Activated CD8-positive, alpha-beta memory T cell treated with anti-CD3 and anti-CD28 coated beads for 36 hours (primary cell): ENCODE results near the gene EEF1AKMT3. TPM values are rescaled to one million over a fixed set of nuclear protein-coding genes. Genes with fewer than 3 reads are reported as not detected.

Experiments used
- CTCF ChIA-PET: fragments of 350-600 bp; sonication (Branson Sonifier 250); formaldehyde crosslinking; loops from one replicate; lab custom pipeline; 2021; ENCODE audit warnings: antibody characterized with exemption; lab: Charles Lee
- POLR2A ChIA-PET: fragments of 350-600 bp; sonication (Branson Sonifier 250); formaldehyde crosslinking; loops from one replicate; lab custom pipeline; 2021; ENCODE audit warnings: antibody characterized with exemption; lab: Charles Lee
- total RNA-seq, 2 experiments: library from RNA; stranded (reverse); gene quantifications; one replicate each; pipeline ENCODE4 v1.2.3, GENCODE V29; 2021

Gene EEF1AKMT3
- total RNA-seq, 2 experiments from 2014 or later = 4.2 to 5.0 TPM

- ChIA-PET POLR2A (no interaction called here), CTCF (interaction anchor here (1.0 to 1.3 kb wide), 2 partner anchors 11 to 38 kb away, joined by 3 to 5 read pairs; partner anchors contain the start of gene TSFM)
Observed at GRCh38 chr12:57793920-57794319, 21.5 kb downstream of the EEF1AKMT3 start.

- ChIA-PET POLR2A (no interaction called here), CTCF (no interaction called here)
Observed at GRCh38 chr12:57795354-57795753, 22.9 kb downstream of the EEF1AKMT3 start.

GRCh38 chr12:57796996-57797395 lies 24.6 kb downstream of the EEF1AKMT3 start:
- ChIA-PET CTCF (no interaction called here), POLR2A (no interaction called here)

- POLR2A ChIA-PET = no interaction called here
Observed at GRCh38 chr12:57797933-57798332, 25.5 kb downstream of the EEF1AKMT3 start.

GRCh38 chr12:57800965-57801364 lies 28.6 kb downstream of the EEF1AKMT3 start:
- POLR2A ChIA-PET = no interaction called here

More at GRCh38 chr12:57797933-57798332, 25.5 kb downstream of the EEF1AKMT3 start:
- CTCF ChIA-PET = no interaction called here

GRCh38 chr12:57802607-57803006 lies 30.2 kb downstream of the EEF1AKMT3 start:
- POLR2A ChIA-PET = no interaction called here
- CTCF ChIA-PET = interaction anchor here (0.8 to 2.1 kb wide), 4 partner anchors 17 to 112 kb away, joined by 3 to 12 read pairs (median 3); no protein-coding TSS in a partner anchor

More at GRCh38 chr12:57800965-57801364, 28.6 kb downstream of the EEF1AKMT3 start:
- CTCF ChIA-PET = interaction anchor here (1.2 to 1.3 kb wide), 2 partner anchors 16 to 103 kb away, joined by 3 read pairs; no protein-coding TSS in a partner anchor

GRCh38 chr12:57803319-57803893 lies 31.0 kb downstream of the EEF1AKMT3 start:
- CTCF ChIA-PET = interaction anchor here (0.8 to 2.1 kb wide), 5 partner anchors 17 to 111 kb away, joined by 3 to 12 read pairs (median 3); no protein-coding TSS in a partner anchor
- POLR2A ChIA-PET = interaction anchor here (0.6 kb wide), 1 partner anchor 102 kb away, joined by 4 read pairs; no protein-coding TSS in a partner anchor

GRCh38 chr12:57806677-57807076 lies 34.3 kb downstream of the EEF1AKMT3 start:
- ChIA-PET CTCF (interaction anchor here (1.3 kb wide), 1 partner anchor 98 kb away, joined by 3 read pairs; no protein-coding TSS in a partner anchor), POLR2A (no interaction called here)

- CTCF ChIA-PET = interaction anchor here (1.3 kb wide), 1 partner anchor 98 kb away, joined by 3 read pairs; no protein-coding TSS in a partner anchor
- POLR2A ChIA-PET = interaction anchor here (0.6 kb wide), 1 partner anchor 31 kb away, joined by 3 read pairs; no protein-coding TSS in a partner anchor
Observed at GRCh38 chr12:57807285-57807684, 34.9 kb downstream of the EEF1AKMT3 start.

GRCh38 chr12:57808351-57808750 lies 35.9 kb downstream of the EEF1AKMT3 start:
- ChIA-PET POLR2A (no interaction called here), CTCF (interaction anchor here (0.5 kb wide), 1 partner anchor 50 kb away, joined by 3 read pairs; no protein-coding TSS in a partner anchor)

- ChIA-PET POLR2A (no interaction called here), CTCF (interaction anchor here (1.0 kb wide), 1 partner anchor 96 kb away, joined by 3 read pairs; no protein-coding TSS in a partner anchor)
Observed at GRCh38 chr12:57809425-57809824, 37.0 kb downstream of the EEF1AKMT3 start.

GRCh38 chr12:57810450-57810849 lies 38.0 kb downstream of the EEF1AKMT3 start:
- POLR2A ChIA-PET = no interaction called here
- CTCF ChIA-PET = interaction anchor here (0.8 to 1.0 kb wide), 2 partner anchors 22 to 95 kb away, joined by 3 read pairs; no protein-coding TSS in a partner anchor

GRCh38 chr12:57811028-57811755 lies 38.8 kb downstream of the EEF1AKMT3 start:
- ChIA-PET POLR2A (no interaction called here), CTCF (no interaction called here)

- ChIA-PET POLR2A (interaction anchor here (0.5 kb wide), 1 partner anchor 1130 kb away, joined by 5 read pairs; no protein-coding TSS in a partner anchor), CTCF (interaction anchor here (0.6 to 1.1 kb wide), 2 partner anchors 24 to 60 kb away, joined by 3 read pairs; no protein-coding TSS in a partner anchor)
Observed at GRCh38 chr12:57813111-57813970, 40.9 kb downstream of the EEF1AKMT3 start.

GRCh38 chr12:57813971-57814772 lies 41.8 kb downstream of the EEF1AKMT3 start:
- CTCF ChIA-PET = interaction anchor here (0.6 to 1.1 kb wide), 2 partner anchors 25 to 59 kb away, joined by 3 read pairs; no protein-coding TSS in a partner anchor
- POLR2A ChIA-PET = no interaction called here

GRCh38 chr12:57815177-57816000 lies 43.0 kb downstream of the EEF1AKMT3 start:
- ChIA-PET CTCF (interaction anchor here (1.4 kb wide), 1 partner anchor 90 kb away, joined by 4 read pairs; no protein-coding TSS in a partner anchor), POLR2A (interaction anchor here (1.2 kb wide), 1 partner anchor 33 kb away, joined by 3 read pairs; no protein-coding TSS in a partner anchor)
